Activated CD8-positive, alpha-beta memory T cell treated with anti-CD3 and anti-CD28 coated beads for 1 hour (primary cell): ENCODE measurements around the gene CHMP3.
"Not testable (repeated sequence)": the region's sequence is repeated elsewhere in the genome, so short reads cannot be mapped to it uniquely, and the experiment has no call there.

Source experiments
- DNase-seq, 2 donors: peaks; one replicate each; pipeline ENCODE4 v3.0.0-alpha.2; 2020; ENCODE audit warnings: low read depth in 1 of 2; ENCODE audit errors: extremely low read depth in 1 of 2

The CHMP3 gene

GRCh38 chr2:86512892-86513291 is 50.4 kb downstream of the CHMP3 start:
- DNase-seq: no peak

DNA sequence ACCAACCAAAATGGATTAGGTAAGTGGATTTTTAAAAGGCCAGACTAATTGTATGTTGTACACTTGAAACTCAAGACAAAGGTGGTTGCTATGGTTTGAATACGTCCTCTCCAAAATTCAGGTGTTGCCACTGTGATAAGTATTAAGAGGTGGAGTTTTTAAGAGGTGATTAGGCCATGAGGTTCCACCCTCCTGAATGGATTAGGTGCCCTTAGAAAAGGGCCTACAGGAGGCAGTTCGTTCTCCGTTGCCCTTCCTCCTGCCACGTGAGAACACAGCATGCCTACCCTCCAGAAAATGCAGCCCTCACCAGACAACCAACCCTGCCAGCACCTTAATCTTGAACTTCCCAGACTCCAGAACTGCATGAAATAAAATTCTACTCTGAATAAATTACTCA is 51.2 kb downstream of the CHMP3 start:
- DNase-seq: no peak

DNA sequence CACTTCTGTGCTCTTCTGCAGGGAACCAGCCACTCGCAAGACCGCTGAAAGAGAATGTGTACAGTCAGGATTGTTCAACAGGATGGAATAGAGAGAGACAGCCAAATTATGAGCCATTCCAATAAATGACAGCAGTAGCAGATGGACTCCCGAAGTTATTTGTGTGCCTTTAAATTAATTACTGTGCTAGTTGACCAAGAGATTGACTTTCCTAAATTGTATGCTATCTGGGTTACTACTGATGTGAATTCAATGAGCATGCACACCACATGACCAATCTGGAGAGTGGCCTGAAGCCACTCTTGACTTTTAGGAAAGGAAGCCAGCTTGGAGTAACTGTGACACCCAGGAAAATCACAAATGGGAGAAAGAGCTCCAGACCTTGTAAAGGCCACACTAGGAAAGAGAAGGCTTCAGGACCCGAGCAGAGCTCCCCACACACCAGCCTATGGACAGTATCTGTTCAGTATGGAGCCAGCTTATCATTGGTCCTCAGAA is 52.8 kb downstream of the CHMP3 start:
- DNase-seq: no peak

DNA sequence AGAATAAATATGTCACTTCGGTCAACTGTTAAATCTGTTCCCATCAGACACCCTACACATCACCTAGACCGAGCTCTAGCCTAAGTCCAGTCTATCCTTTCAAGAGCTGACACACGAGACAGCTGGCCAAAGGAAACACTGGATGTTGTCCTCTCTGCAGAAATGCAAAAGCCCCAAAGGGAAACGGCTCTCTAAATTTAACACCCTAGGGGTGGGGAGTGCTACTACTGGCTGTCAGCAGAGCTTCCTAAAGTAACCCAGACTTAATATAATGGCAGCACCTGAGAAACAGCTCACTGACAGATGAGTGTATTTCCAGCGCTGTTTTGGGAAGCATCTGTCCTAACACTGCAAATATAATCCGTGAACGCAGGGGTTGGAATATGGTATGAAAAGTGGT is 55.6 kb downstream of the CHMP3 start:
- DNase-seq: no peak

- no peak for DNase-seq
Observed at GRCh38 chr2:86500325-86501083, 62.7 kb downstream of the CHMP3 start.

- no peak for DNase-seq
Observed at GRCh38 chr2:86499326-86499725, 63.9 kb downstream of the CHMP3 start.

- DNase-seq: no peak
Observed at GRCh38 chr2:86498468-86499260, 64.6 kb downstream of the CHMP3 start.

DNA sequence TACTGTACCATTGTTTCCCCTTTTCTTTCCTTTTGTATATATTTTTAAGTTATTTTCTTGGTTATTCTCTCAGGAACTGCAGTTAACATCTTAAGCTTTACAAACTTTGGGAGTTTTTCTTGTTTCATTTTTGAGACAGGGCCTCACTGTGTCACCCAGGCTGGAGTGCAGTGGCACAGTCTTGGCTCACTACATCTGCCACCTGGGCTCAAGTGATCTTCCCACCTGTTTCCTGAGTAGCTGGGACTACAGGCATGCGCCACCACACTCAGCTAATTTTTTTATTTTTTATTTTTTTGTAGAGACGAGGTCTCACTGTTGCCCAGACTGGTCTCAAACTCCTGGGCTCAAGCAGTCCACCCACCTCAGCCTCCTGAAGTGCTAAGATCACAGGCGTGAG is 66.9 kb downstream of the CHMP3 start:
- DNase-seq: not testable (repeated sequence)

DNA sequence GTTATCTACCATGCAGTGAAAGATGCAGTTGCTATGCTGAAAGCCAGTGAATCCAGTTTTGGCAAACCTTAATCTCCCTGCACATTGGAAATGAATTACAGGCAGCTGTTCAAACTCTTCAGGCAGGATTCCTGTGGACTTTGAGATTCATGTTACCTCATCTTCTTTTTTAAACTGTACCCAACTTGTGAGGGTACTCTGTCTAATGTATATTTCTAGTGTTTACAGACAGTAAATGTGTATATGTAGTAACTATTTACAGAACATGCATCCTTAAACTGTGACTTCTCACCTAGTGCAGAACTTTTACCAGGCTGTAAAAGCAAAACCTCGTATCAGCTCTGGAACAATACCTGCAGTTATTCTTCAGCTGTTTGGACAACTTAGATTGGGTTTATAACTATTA is 71.2 kb downstream of the CHMP3 start:
- DNase-seq: no peak

DNA sequence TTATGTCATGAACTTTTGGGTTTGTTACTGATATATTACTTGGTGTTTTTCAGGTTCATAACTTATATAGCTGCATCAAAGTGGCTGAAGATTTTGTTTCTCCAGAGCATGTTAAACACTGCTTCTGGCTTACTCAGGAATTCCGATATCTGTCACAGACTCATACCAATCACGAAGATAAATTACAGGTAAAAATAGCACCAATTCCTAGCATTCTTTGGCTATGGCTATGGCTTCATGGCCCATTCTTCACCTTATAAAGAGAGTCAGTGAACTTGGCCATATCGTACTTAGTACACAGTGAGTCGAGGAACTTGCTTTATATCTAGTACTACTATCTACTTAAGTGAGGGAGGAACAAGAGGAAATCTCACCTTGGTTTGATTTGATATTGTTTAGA is 72.2 kb downstream of the CHMP3 start:
- no peak for DNase-seq

- no peak for DNase-seq
Observed at GRCh38 chr2:86490245-86490644, 73.0 kb downstream of the CHMP3 start.

GRCh38 chr2:86489542-86489941 is 73.7 kb downstream of the CHMP3 start:
- DNase-seq: no peak

DNA sequence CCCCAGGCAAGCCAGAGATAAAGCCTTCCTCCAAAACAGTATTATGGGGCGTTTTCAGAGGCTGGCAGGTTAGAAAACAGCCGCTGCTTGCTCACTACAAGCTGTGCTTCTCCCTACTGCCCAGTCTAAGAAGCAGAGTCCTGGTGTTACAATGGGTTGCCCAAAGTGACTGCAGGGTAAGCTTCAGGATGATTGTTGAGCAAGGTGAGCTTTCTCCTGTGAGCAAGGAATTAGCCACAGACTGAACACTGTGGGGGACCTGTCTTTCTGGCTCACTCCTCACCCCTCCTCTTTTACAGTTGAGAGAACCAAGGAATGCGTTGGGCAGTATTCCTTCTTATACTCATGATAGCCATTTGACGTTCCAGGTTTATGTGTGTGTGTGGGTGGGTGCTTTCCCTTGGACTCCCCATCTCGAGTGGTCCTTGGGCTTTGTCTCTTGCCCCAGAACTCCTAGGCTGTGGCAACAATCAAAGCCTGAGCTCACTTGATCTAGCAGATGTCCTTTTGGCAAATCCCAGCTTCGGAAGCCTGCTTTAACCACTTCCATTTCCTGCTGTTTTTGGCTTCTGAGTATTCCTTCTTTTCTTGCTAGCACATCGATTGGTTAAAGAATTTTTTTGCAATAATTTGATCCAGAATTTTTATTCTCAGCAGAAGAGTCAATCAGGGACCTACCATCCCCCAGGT is 74.5 kb downstream of the CHMP3 start:
- DNase-seq: no peak

DNA sequence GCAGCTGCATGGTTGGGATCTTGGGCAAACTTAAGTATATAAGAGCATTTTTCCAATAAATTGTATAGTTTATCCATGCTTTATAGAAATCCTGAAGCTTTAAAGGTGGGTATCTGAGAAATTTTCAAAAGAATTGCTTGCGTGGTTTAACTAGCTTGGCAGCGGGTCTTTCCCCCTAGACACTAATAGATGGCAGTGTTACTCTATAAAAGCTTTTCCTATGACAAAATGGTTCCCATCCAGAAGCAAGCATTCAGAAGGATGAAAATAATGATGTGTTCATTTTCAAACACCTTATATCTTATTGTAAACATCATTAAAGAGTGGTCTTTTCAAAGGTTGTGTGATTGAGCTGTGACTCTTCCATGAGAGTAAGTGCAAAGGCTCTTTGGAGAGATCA is 76.2 kb downstream of the CHMP3 start:
- DNase-seq: no peak

- DNase-seq: no peak
Observed at GRCh38 chr2:86485802-86486201, 77.4 kb downstream of the CHMP3 start.

- no peak for DNase-seq
Observed at GRCh38 chr2:86485103-86485502, 78.1 kb downstream of the CHMP3 start.

DNA sequence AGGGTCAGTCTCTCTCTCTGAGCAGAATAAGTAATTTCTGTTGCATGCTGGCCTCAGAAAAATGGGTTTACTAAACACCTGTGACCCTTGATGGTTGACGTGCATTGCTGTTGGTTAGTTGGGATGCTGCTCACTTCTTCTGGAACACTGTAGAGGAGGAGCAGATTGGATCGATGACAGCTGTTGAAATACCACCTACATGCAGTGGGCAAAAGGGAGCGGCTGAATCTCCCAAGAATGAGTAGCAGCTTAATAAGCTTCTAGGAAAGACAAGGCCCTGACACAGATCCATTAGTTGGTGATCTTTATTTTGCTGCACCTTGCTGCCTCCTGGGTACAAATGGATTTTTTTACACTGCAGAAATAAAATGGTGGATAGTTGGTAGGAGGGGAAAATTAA is 78.9 kb downstream of the CHMP3 start:
- no peak for DNase-seq

DNA sequence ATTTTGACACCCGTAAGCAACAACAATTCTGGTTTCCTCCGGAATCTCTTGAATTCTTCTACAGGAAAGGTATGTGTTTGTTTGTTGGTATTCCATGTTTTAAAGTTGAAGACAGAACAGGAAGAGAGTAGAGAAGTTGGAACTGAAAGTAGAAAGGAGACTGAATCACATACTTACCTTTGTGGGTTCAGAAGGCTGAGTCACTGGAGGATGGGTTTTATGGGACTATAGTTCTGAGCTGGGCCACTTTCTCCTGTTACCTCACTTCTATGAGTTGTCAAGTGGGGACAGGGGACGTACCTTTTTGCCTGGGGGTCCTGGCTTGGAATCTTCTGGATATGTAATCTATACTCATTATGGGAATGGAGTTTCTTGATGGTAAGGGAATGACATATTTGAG is 81.2 kb downstream of the CHMP3 start:
- no peak for DNase-seq

GRCh38 chr2:86480105-86480504 is 83.1 kb downstream of the CHMP3 start:
- no peak for DNase-seq

DNA sequence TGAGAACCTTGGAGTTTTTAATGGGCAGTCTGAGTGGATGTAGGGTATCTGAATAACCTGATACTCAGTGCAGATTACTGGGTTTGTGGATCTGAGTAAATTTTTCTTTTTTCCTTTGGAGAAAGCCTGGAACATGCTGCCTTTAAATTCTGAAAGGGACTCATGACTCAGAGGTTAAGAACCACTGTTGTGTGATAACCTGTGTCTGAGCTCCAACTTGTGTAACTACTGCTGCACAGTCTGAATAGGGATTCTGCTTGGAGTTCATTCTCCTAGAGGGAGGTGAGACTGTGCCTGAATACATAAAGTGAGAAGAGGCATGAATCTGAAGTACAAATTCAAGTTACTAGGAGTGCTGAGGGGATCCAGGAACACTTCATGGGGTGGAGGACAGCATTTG is 85.9 kb downstream of the CHMP3 start:
- DNase-seq: no peak

DNA sequence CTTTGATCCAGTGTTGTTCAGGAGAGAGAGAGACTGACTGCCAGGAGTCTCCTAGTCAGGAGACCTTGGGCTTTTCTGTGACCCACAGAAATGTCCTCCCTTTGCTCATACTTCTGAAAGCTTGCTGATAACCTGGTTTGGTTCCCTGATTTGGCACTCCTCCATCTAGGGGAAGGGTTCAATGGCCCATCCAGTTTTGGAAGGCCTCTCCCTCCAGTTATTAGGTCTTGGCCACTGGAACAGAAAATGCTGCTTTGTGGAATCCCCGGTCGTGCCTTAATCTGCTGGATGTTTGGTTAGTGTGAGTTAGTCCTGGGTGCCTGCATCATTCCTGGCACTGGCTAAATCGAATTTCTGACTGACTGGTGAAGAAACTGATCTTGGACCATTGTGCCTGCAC is 86.3 kb downstream of the CHMP3 start:
- no peak for DNase-seq

DNA sequence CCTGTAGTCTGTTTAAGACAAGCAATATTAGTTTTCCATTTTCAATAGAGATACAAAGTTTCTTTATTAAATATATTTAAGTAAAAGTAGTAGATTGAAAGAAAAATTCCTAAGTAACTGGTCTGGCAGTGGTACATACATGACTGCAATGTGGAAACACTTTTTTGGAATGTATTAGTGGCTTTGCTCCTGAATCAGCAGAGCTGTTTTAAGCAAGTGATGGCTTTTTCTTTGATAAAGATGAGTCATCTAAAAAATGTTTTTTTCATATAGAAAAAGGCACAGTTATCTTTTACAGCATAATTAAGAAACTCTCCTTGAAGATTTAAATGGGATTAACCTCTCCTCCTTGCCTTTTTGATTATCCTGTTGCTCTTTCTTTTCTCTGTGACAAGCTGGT is 87.2 kb downstream of the CHMP3 start:
- no peak for DNase-seq
